GM12875 (cell line): Measurements from ENCODE around the gene HCFC1.
A peak's percentile ranks its signal among the peaks of the same experiment; 100 is the strongest.

Source experiments
- H3K4me3 ChIP-seq: one replicate; pipeline ENCODE4 v1.5.1; 2011; ENCODE audit warnings: low read depth, low read length, control low read depth
- CTCF ChIP-seq: IDR thresholded peaks from 2 replicates; pipeline ENCODE4 v1.5.1; 2011; ENCODE audit warnings: low read depth, mild to moderate bottlenecking, control low read depth, inconsistent platforms, low read length, moderate library complexity, borderline replicate concordance; ENCODE audit not compliant: insufficient read depth

Gene HCFC1

GRCh38 chrX:153944140-153944799 is 27.3 kb downstream of the HCFC1 start, which contains the start of gene RENBP:
Gene RENBP, minus strand, starts transcription at chrX:153944643. Its CDS starts 33 bp downstream, at chrX:153944610.
- peak within 1 kb of the TSS; percentile 27 for H3K4me3 ChIP-seq
- no peak for TF ChIP-seq CTCF

GRCh38 chrX:153941336-153942252 is 30.0 kb downstream of the HCFC1 start:
- H3K4me3 ChIP-seq, result no peak overlapping the region

GRCh38 chrX:153939573-153939972 is 32.0 kb downstream of the HCFC1 start:
- no peak overlapping the region for H3K4me3 ChIP-seq
- no peak for TF ChIP-seq CTCF

More at GRCh38 chrX:153941336-153942252, 30.0 kb downstream of the HCFC1 start:
- TF ChIP-seq CTCF, result no peak

GRCh38 chrX:153938226-153938786 is 33.3 kb downstream of the HCFC1 start:
- no peak for TF ChIP-seq CTCF
- no peak overlapping the region for H3K4me3 ChIP-seq

GRCh38 chrX:153937056-153937455 is 34.6 kb downstream of the HCFC1 start:
- TF ChIP-seq CTCF, result no peak
- H3K4me3 ChIP-seq, result no peak overlapping the region

GRCh38 chrX:153935326-153935851 is 36.2 kb downstream of the HCFC1 start:
- TF ChIP-seq CTCF, result no peak
- H3K4me3 ChIP-seq, result peak overlapping the region; percentile 55
